Activated T-helper 1 cell treated with anti-CD3 and anti-CD28 coated beads, Interleukin-12 subunit alpha, Interleukin-12 subunit beta, Interleukin-2, Interleukin-4 antibody, amounts not matched to agents 30 ng/mL and 10 ng/mL and 1 ng/mL, durations not matched to agents 14 hours and 24 hours and 36 hours (primary cell): ENCODE data around the gene ZNF662. TPM values are rescaled to one million over a fixed set of nuclear protein-coding genes. Genes with fewer than 3 reads are reported as not detected.
A peak's percentile ranks its signal among the peaks of the same experiment; 100 is the strongest.
"Not testable (repeated sequence)": the region's sequence is repeated elsewhere in the genome, so short reads cannot be mapped to it uniquely, and the experiment has no call there.

Experiments
- DNase-seq: peaks from one replicate; pipeline ENCODE4 v3.0.0; 2021; ENCODE audit warnings: low spot score
- H3K27ac Mint-ChIP-seq: one replicate; pipeline ENCODE4 v1.8.0; 2021; ENCODE audit warnings: mild to moderate bottlenecking, mixed read lengths
- H3K27me3 Mint-ChIP-seq: one replicate; pipeline ENCODE4 v1.8.0; 2022; ENCODE audit warnings: mild to moderate bottlenecking, moderate library complexity, mixed read lengths; ENCODE audit not compliant: insufficient read depth
- H3K36me3 Mint-ChIP-seq: one replicate; pipeline ENCODE4 v1.8.0; 2021; ENCODE audit warnings: low read depth, mixed read lengths
- H3K4me1 Mint-ChIP-seq: one replicate; pipeline ENCODE4 v1.8.0; 2021; ENCODE audit warnings: low read depth, mixed read lengths
- H3K4me3 Mint-ChIP-seq: one replicate; pipeline ENCODE4 v1.8.0; 2021; ENCODE audit warnings: mild to moderate bottlenecking, moderate library complexity, mixed read lengths
- H3K9me3 Mint-ChIP-seq: one replicate; pipeline ENCODE4 v1.8.0; 2021; ENCODE audit warnings: mixed read lengths
- intact Hi-C: fragments of 100-400 bp; cut with micrococcal nuclease; formaldehyde crosslinking; loops from one replicate; pipeline ENCODE4 v1.15.1; 2024
- total RNA-seq: library from RNA; stranded (reverse); gene quantifications from 2 replicates; pipeline ENCODE4 v1.2.3, GENCODE V29; 2022

ZNF662 gene
- total RNA-seq, 1 donor from 2014 or later = 0.23 TPM

DNA sequence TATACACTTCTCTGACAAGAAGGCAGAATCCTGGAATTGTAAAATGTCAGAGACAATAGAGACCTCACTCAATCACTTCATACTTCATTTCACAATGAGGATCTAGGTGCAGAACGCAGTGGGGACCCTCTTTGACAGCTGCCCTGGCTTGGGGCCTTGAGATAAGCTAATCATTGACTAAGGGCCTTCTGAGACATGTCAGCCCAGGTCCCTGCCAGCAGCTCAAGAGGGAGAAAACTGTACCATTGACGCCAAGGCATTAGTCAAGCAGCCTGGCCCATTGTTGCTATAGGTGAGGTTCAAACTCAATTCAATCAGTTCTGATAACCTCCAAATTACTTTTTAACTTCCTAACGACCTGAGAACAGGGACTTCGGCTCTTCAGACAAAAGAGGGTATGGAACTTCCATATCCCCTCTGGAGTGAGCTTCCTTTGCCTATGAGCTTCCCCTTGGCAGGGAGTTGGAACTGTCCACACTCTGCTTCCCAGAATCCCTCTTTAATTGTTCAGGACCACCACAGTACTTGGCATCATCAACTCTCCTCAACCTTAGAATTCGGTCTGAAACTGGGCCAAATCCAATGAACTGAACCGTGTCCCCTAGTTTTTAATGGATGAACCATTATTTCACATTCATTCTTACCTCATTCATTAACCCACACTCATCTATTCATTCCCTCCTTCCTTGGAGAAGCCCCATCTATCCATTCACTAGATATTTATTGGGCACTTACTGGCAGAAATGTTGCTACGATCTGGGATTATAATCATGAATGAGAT lies 28.8 kb upstream of the ZNF662 start:
- H3K27ac Mint-ChIP-seq = no peak overlapping the region
- H3K4me1 Mint-ChIP-seq = peaks cover 10% of the 10 kb centered on the region
- H3K36me3 Mint-ChIP-seq = no peaks in the 10 kb centered on the region
- no peak overlapping the region for H3K4me3 Mint-ChIP-seq
- H3K27me3 Mint-ChIP-seq = peaks cover 9% of the 10 kb centered on the region
- DNase-seq = no peak
- intact Hi-C loops = no loop called here
- H3K9me3 Mint-ChIP-seq = no peaks in the 10 kb centered on the region

DNA sequence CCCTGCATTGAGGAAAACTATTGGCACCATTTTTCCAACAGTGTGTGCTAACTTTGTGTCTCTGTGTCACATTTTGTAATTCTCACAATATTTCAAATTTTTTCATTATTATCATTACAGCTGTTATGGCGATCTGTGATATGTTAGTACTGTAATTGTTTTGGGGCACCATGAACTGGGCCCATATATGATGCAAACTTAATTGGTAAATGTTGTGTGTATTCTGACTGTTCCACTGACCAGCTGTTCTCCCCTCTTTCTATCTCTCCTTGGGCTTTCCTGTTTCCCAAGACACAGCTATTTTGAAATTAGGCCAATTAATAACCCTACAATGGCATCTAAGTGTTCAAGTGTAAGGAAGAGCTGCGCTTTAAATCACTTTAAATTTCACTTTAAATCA lies 28.1 kb upstream of the ZNF662 start:
- intact Hi-C loops = no loop called here
- Mint-ChIP-seq H3K9me3 (no peaks in the 10 kb centered on the region), H3K36me3 (no peaks in the 10 kb centered on the region), H3K4me1 (peaks cover 10% of the 10 kb centered on the region), H3K4me3 (no peak overlapping the region), H3K27ac (no peak overlapping the region), H3K27me3 (peaks cover 2% of the 10 kb centered on the region)
- DNase-seq = no peak

DNA sequence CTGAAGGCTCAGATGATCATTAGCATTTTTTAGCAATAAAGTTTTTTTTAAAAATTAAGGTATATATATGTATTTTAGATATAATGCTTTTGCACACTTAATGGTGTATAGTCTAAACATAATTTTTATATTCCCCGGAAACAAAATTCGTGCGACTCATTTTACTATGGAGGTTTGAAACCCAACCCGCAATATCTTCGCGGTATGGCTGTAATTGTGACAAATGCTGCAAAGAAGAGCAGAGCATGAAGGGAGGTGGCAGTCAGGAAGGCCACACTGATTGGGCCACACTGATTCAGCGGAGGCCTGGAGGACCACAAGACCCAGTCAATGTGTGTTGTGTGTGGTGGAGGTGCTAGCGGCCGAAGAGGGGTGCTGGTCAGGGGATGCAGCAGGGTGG lies 25.8 kb upstream of the ZNF662 start:
- DNase-seq = no peak
- Mint-ChIP-seq H3K4me3 (peak overlapping the region; percentile 82), H3K27me3 (peaks cover 2% of the 10 kb centered on the region), H3K36me3 (no peaks in the 10 kb centered on the region), H3K9me3 (no peaks in the 10 kb centered on the region), H3K27ac (peak overlapping the region; percentile 6), H3K4me1 (peaks cover 16% of the 10 kb centered on the region)
- intact Hi-C loops = loop anchor here (2.0 to 10.0 kb wide), 3 partner anchors 107 to 635 kb away; partner anchors contain the start of genes CCDC13 and SNRK

DNA sequence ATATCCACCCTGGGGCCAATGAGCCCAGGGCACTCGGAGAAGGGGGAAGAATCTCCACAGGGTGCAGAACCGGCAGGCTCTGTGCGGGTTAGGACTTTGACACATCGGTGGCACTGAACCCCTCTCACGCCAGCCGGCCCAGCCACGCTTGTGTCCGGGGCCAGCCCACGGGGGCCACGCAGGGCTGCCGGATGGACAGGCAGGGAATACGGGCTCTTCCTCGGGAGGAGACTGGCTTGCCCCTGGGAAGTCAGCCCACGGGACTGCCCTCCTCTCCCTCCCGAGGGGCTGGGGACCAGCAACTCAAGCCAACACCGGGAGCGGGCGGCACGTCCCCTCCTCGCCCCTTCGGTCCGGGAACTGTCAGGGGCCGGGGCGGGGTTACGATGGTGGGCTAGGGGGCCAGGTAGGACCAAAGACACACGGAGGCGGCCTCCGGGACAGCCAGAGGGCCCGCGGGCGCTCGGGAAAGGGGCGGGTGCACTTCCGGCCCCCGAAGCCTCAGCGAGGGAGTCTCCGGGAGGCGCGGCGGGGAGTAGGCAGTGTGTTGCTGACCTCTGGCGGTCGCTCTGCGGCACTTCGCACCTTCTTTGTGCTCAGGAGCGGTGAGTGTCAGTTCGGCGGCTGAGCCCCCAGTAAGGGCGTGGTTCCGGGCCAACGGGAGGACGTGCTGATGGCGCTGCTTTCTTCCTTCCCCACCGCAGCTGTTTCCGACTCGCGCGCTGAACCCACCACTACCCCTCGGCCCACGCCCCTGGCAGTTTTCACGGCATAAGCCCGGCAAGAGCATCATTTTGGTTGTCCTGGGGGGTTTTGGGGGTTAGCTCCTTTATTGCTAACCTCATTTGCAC lies 25.1 kb upstream of the ZNF662 start:
- Mint-ChIP-seq H3K9me3 (no peaks in the 10 kb centered on the region), H3K27ac (peak overlapping the region; percentile 59), H3K36me3 (no peaks in the 10 kb centered on the region), H3K4me1 (peaks cover 16% of the 10 kb centered on the region), H3K4me3 (peak overlapping the region; percentile 82), H3K27me3 (peaks cover 2% of the 10 kb centered on the region)
- DNase-seq = peak; percentile 83
- intact Hi-C loops = loop anchor here (1.0 to 10.0 kb wide), 10 partner anchors 50 to 741 kb away; partner anchors contain the start of genes ANO10, CCDC13, HIGD1A and SNRK

DNA sequence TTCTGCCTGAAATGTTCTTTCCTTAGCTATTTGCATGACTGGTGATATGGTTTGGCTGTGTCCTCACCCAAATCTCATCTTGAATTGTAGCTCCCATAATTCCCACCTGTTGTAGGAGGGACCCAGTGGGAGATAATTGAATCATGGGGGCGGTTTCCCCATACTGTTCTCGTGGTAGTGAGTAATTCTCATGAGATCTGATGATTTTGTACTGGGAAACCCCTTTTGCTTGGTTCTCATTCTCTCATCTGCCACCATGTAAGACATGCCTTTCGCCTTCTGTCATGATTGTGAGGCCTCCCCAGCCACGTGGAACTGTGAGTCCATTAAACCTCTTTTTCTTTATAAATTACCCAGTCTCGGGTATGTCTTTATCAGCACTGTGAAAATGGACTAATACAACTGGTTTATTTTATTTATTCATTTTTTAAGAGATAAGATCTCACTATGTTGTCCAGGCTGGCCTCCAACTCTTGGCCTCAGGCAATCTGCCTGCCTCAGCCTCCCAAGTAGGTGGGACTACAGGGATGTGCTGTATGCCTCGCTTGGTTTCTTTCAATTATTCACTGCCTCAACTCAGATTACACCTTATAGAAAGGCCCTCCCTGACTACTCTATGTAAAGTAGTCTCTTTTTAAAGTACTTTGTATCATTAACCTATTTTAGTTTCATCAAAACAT lies 22.6 kb upstream of the ZNF662 start:
- H3K27me3 Mint-ChIP-seq, H3K9me3 Mint-ChIP-seq, H3K36me3 Mint-ChIP-seq, H3K4me3 Mint-ChIP-seq, DNase-seq, H3K27ac Mint-ChIP-seq: not testable (repeated sequence)
- intact Hi-C loops = loop anchor here (10.0 kb wide), 1 partner anchor 639 kb away; no protein-coding TSS in a partner anchor
- peaks cover 16% of the 10 kb centered on the region for H3K4me1 Mint-ChIP-seq

DNA sequence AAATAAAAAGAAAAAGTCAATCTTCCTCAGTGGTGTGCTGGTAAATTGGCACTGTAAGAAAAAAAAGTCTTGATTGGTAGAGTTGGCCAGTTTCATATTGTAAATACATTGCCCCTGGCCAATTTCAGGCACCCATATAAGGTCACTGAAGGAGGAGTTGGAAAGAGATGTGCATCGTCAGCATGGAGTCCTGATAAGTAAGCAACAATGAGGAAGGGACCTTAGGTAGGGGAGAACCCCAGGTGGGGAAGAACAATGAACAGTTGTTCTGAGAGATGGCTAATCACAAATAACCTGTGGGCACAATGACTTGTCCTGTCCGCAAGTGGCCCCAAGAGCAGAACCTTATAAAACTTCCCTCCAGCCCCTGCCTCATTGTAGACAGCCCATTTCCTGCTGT lies 21.6 kb upstream of the ZNF662 start:
- H3K36me3 Mint-ChIP-seq = no peaks in the 10 kb centered on the region
- H3K27me3 Mint-ChIP-seq = peaks cover 13% of the 10 kb centered on the region
- H3K4me3 Mint-ChIP-seq = no peak overlapping the region
- no peak overlapping the region for H3K27ac Mint-ChIP-seq
- no peaks in the 10 kb centered on the region for H3K9me3 Mint-ChIP-seq
- H3K4me1 Mint-ChIP-seq = peaks cover 16% of the 10 kb centered on the region
- no peak for DNase-seq
- intact Hi-C loops = loop anchor here (10.0 kb wide), 1 partner anchor 640 kb away; no protein-coding TSS in a partner anchor

DNA sequence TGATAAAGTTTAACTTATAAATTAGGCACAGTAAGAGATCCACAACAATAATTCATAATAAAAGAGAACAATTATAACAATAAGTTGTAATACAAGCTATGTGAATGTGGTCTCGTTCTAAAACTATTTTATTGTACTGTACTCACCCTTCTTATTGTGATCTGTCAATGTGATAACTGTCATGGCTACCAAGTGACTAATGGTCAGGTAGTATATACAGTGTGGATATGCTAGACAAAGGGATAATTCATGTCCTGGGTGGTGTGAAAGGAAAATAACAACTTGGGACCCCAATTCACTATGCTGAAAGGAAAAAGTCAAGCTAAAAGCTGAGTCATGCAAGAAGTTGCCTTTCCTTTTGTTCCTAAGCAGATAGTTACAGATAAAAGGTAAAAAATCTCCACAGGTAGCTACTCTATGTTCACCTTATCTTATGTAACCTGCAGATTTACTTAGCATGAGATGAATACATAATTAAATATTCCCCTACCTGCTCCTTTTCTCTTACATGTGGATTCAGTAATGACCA lies 19.6 kb upstream of the ZNF662 start:
- no peaks in the 10 kb centered on the region for H3K36me3 Mint-ChIP-seq

DNA sequence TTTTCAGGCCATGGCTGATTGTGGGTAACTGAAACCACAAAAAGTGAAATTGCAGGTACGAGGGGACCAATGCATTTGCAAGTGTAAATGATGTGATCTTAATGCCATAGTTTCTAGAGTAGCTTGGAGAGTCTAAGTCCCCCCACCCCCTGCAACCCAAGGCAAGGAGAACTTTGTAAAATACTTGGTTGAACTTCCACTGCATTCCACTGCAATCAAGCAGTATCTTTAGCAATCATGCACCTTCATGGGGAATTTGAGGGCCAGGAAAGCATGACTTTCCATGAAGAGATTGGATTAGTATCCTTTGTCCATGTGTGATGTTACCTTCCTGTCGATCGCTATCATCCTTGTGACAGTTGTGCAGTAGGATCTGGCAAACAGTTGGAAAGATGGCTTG lies 18.9 kb upstream of the ZNF662 start:
- no peaks in the 10 kb centered on the region for H3K9me3 Mint-ChIP-seq
- no peak for DNase-seq
- H3K4me3 Mint-ChIP-seq = no peak overlapping the region
- H3K27me3 Mint-ChIP-seq = peaks cover 15% of the 10 kb centered on the region
- H3K4me1 Mint-ChIP-seq = peaks cover 6% of the 10 kb centered on the region
- H3K36me3 Mint-ChIP-seq = no peaks in the 10 kb centered on the region
- intact Hi-C loops = loop anchor here (10.0 kb wide), 1 partner anchor 642 kb away; no protein-coding TSS in a partner anchor
- H3K27ac Mint-ChIP-seq = no peak overlapping the region

More for the DNA sequence above, 19.6 kb upstream of the ZNF662 start:
- peaks cover 11% of the 10 kb centered on the region for H3K4me1 Mint-ChIP-seq
- no peaks in the 10 kb centered on the region for H3K9me3 Mint-ChIP-seq
- H3K27me3 Mint-ChIP-seq = peaks cover 13% of the 10 kb centered on the region
- intact Hi-C loops = loop anchor here (10.0 kb wide), 1 partner anchor 642 kb away; no protein-coding TSS in a partner anchor
- DNase-seq = no peak
- H3K4me3 Mint-ChIP-seq = no peak overlapping the region
- no peak overlapping the region for H3K27ac Mint-ChIP-seq

DNA sequence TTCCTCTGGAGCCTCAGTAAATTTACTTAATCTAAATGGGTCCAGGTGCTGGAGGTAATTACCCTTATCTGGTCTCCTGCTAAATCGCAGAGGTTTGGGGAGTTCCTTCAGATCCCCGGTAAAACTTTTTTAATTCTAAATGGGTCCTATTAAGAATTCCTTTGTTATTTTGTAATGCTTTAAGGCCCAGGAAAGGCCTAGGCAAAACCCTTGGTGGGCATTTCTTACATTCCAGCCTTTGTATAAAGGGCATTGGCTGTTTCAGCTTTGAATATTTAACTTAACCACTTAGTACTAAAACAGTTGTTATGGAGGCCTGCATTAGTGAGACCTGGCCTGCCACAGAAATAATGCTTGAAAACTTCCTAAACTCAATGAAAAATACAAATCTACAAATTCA lies 14.9 kb upstream of the ZNF662 start:
- intact Hi-C loops = no loop called here
- no peak overlapping the region for H3K27ac Mint-ChIP-seq
- no peaks in the 10 kb centered on the region for H3K9me3 Mint-ChIP-seq
- no peak overlapping the region for H3K4me3 Mint-ChIP-seq
- H3K4me1 Mint-ChIP-seq = no peaks in the 10 kb centered on the region
- no peaks in the 10 kb centered on the region for H3K36me3 Mint-ChIP-seq
- no peak for DNase-seq
- H3K27me3 Mint-ChIP-seq = peaks cover 15% of the 10 kb centered on the region

DNA sequence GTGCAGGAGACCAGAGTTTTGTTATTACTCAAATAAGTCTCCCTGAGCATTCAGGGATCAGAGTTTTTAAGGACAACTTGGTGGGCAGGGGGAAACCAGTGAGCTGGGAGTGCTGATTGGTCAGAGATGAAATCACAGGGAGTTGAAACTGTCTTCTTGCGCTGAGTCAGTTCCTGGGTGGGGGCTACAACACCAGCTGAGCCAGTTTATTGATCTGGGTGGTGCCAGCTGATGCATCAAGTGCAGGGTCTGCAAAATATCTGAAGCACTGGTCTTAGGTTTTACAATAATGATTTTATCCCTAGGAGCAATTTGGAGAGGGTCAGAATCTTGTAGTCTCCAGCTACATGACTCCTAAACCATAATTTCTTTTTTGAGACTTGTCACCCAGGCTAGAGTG lies 13.8 kb upstream of the ZNF662 start:
- Mint-ChIP-seq H3K27ac (no peak overlapping the region), H3K4me3 (no peak overlapping the region), H3K9me3 (no peaks in the 10 kb centered on the region), H3K4me1 (no peaks in the 10 kb centered on the region), H3K36me3 (no peaks in the 10 kb centered on the region), H3K27me3 (peaks cover 13% of the 10 kb centered on the region)
- intact Hi-C loops = no loop called here
- no peak for DNase-seq

DNA sequence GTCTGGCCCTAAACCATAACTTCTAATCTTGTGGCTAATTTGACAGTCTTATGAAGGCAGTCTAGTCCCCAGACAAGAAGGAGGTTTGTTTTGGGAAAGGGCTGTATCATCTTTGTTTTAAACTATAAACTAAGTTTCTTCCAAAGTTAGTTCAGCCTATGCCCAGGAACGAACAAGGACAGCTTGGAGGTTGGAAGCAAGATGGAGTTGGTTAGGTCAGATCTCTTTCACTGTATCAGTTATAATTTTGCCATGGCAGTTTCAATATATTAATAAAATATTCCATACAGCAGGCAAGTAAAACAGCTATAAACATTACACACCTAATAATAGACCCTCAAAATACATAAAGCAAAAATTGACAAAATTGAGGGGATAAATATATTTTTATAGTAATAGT lies 13.1 kb upstream of the ZNF662 start:
- H3K27me3 Mint-ChIP-seq = peaks cover 7% of the 10 kb centered on the region
- H3K36me3 Mint-ChIP-seq = no peaks in the 10 kb centered on the region
- no peak overlapping the region for H3K27ac Mint-ChIP-seq
- intact Hi-C loops = no loop called here
- no peak for DNase-seq
- no peaks in the 10 kb centered on the region for H3K4me1 Mint-ChIP-seq
- no peaks in the 10 kb centered on the region for H3K9me3 Mint-ChIP-seq
- no peak overlapping the region for H3K4me3 Mint-ChIP-seq

DNA sequence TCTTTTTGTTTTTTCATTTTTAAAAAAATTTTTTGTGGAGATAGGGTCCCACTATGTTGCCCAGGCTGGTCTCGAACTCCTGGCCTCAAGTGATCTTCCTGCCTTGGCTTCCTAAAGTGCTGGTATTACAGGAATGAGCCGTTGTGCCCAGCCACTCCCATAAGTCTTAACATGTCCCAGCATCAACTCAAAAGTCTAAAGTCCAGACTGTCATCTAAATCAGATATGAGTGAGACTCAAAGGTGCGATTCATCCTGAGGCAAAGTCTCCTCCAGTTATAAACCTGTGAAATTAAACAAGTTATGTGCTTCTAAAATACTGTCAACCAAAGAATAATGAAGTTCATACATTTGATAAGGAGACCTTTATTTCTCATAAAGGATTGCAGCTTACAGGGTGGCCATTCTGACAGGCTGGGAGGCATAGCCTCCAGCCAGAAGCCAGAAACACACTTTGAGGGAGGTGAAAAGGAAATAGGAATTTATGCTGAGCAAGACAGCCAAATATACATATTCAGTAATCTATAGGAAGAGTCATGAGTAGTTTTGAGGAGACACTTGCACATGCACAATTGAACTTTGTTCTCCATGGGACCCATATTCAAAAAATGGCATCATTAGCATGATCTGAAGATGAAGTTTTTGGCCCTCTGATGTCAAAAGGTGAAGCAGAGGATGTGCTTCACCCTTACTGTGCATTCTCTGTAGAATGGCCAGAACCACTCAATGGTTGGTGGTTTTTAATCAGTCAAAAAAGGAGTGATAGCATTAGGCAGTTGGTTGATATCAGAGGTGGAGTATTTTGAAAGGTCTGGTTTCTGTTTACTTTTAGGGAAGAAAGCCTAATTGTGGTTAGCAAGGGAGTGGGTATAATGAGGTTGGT lies 11.0 kb upstream of the ZNF662 start:
- Mint-ChIP-seq H3K36me3 (no peaks in the 10 kb centered on the region), H3K4me3 (no peak overlapping the region), H3K4me1 (no peaks in the 10 kb centered on the region), H3K9me3 (no peaks in the 10 kb centered on the region), H3K27me3 (peaks cover 2% of the 10 kb centered on the region), H3K27ac (no peak overlapping the region)
- intact Hi-C loops = no loop called here
- DNase-seq = no peak
